T-helper 2 cell (primary cell): ENCODE data around the gene GBA3.

Source experiments
- DNase-seq, 5 experiments: peaks; one replicate each; pipeline versions ENCODE4 v3.0.0 to v3.0.0-alpha.2; 2012 to 2022
- total RNA-seq, 2 donors: gene quantifications; one replicate each; lab custom pipeline; 2026; lab: John Stamatoyannopoulos, UW

Gene GBA3
- total RNA-seq: 0 reads per million in 2 donors

GRCh38 chr4:22692736-22693135 is at the start of gene GBA3:
Gene GBA3, plus strand, starts transcription at chr4:22692937.
- DNase-seq: no peak

- DNase-seq: no peak
These were observed 48.8 kb upstream of the GBA3 start for GRCh38 chr4:22643952-22644351.

GRCh38 chr4:22645481-22646182 is 47.1 kb upstream of the GBA3 start:
- no peak for DNase-seq

GRCh38 chr4:22648996-22649395 is 43.7 kb upstream of the GBA3 start:
- no peak for DNase-seq

- DNase-seq: no peak
These were observed 42.0 kb upstream of the GBA3 start for GRCh38 chr4:22650771-22651170.

- DNase-seq: no peak
These were observed 39.0 kb upstream of the GBA3 start for GRCh38 chr4:22653752-22654151.

- DNase-seq: no peak
These were observed 31.3 kb upstream of the GBA3 start for GRCh38 chr4:22661443-22661842.

GRCh38 chr4:22667332-22667940 is 25.3 kb upstream of the GBA3 start:
- no peak for DNase-seq

- DNase-seq: peak in 1 of 5 experiments; percentile 8
These were observed 24.4 kb upstream of the GBA3 start for GRCh38 chr4:22668301-22668700.

- no peak for DNase-seq
These were observed 24.0 kb upstream of the GBA3 start for GRCh38 chr4:22668702-22669101.

- peak in 1 of 5 experiments; percentile 67 for DNase-seq
These were observed 21.8 kb upstream of the GBA3 start for GRCh38 chr4:22670956-22671355.

GRCh38 chr4:22672519-22672918 is 20.2 kb upstream of the GBA3 start:
- peak in 1 of 5 experiments; percentile 38 for DNase-seq

GRCh38 chr4:22672944-22673343 is 19.8 kb upstream of the GBA3 start:
- DNase-seq: peak in 1 of 5 experiments; percentile 28

GRCh38 chr4:22674700-22675099 is 18.0 kb upstream of the GBA3 start:
- no peak for DNase-seq

GRCh38 chr4:22676063-22676462 is 16.7 kb upstream of the GBA3 start:
- no peak for DNase-seq

GRCh38 chr4:22677780-22678179 is 15.0 kb upstream of the GBA3 start:
- DNase-seq: no peak

GRCh38 chr4:22678940-22679854 is 13.5 kb upstream of the GBA3 start:
- no peak for DNase-seq

- DNase-seq: no peak
These were observed 12.6 kb upstream of the GBA3 start for GRCh38 chr4:22680065-22680642.

- DNase-seq: no peak
These were observed 9.0 kb upstream of the GBA3 start for GRCh38 chr4:22683726-22684125.

- DNase-seq: no peak
These were observed 6.6 kb upstream of the GBA3 start for GRCh38 chr4:22686141-22686540.

- no peak for DNase-seq
These were observed 4.5 kb upstream of the GBA3 start for GRCh38 chr4:22688236-22688635.

GRCh38 chr4:22689428-22689827 is 3.3 kb upstream of the GBA3 start:
- no peak for DNase-seq

GRCh38 chr4:22695029-22695428 is 2.3 kb downstream of the GBA3 start:
- no peak for DNase-seq
